GM12872 (cell line): Measurements from ENCODE around the gene NRP1.

Experiments
- CTCF ChIP-seq: IDR thresholded peaks from 3 replicates; pipeline ENCODE4 v1.5.1; 2011; ENCODE audit warnings: low read depth, mild to moderate bottlenecking, low read length, moderate library complexity; ENCODE audit not compliant: insufficient read depth

NRP1 gene

GRCh38 chr10:33358016-33358415 is 23.5 kb upstream of the NRP1 start:
- no peak for TF ChIP-seq CTCF

- TF ChIP-seq CTCF = no peak
Observed at GRCh38 chr10:33355274-33355673, 20.8 kb upstream of the NRP1 start.

- TF ChIP-seq CTCF = no peak
Observed at GRCh38 chr10:33353853-33354252, 19.4 kb upstream of the NRP1 start.

- TF ChIP-seq CTCF = no peak
Observed at GRCh38 chr10:33353334-33353733, 18.9 kb upstream of the NRP1 start.

GRCh38 chr10:33352615-33353014 is 18.1 kb upstream of the NRP1 start:
- no peak for TF ChIP-seq CTCF

GRCh38 chr10:33352175-33352574 is 17.7 kb upstream of the NRP1 start:
- TF ChIP-seq CTCF = no peak

GRCh38 chr10:33350041-33350440 is 15.6 kb upstream of the NRP1 start:
- no peak for TF ChIP-seq CTCF

- TF ChIP-seq CTCF = no peak
Observed at GRCh38 chr10:33349268-33349667, 14.8 kb upstream of the NRP1 start.
